Left forelimb (tissue), 1 donor: ENCODE data around the gene IRAK2.

ENCODE experiments used
- DNase-seq: peaks from one replicate; pipeline ENCODE4 v3.0.0-alpha.2; 2018; ENCODE audit warnings: low spot score

Gene IRAK2

DNA sequence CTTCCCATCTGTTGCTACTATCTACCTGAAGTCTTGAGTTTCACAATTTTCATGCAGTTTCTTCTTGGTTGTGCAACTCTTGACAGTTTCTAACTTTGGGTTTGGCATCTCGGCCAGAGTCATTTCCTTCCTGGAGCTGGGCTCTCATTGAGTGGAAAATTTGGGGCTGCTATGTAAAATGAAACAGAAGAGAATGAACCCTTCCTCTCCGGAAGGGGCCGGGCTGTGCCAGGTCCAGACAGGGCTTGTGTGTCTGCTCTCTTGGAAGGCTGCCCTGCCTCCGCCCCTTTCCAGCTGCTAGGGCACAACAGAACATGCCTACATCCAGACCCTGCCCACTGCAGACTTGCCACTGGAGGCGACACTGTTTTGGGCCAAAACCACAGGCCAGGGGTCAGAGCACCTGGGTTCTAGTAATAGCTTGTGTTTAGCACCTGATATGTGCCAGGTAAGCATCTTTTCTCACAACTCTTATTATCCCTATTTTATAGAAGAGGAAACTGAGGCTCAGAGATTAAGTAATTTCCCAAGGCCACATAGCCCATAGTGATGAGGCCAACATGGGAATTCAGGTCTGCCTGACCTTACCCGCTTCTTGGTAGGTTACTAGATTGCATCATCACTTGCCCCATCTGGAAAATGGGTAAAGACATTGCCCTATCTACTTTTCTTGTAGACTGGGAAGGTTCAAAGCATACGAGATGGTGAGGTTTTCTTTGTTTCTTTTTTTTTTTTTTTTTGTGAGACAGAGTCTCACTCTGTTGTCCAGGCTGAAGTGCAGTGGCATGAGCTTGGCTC is 25.0 kb downstream of the IRAK2 start:
- peak; percentile 78 for DNase-seq

DNA sequence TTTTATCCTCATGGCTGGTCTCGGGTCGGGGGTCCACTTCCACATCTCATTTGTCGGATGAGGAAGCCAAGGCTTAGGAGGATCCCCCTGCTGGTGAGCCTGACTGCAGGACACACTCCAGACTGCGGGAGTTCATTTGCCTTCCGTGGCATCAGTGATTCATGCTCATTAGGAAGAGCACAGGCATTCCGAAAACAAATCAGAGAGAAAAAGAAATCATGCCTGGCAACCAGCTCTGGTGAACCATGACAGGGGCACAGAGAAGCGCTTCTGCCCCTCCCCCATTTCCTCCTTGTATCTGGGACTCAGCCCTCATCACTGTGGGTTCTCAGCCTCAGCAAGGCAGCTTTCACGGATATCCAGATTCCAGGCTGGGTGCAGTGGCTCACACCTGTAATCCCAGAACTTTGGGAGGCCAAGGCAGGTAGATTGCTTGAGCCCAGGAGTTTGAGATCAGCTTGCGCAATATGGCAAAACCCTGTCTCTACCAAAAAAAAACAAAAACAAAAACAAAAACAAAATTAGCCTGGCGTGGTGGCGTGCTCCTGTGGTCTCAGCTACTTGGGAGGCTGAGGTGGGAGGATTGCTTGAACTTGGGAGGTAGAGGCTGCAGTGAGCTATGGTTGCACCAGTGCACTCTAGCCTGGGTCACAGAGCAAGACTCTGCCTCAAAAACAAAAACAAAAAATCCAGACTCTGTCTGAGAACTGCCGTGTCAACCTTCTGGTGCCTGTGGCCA is 28.4 kb downstream of the IRAK2 start:
- DNase-seq = no peak

DNA sequence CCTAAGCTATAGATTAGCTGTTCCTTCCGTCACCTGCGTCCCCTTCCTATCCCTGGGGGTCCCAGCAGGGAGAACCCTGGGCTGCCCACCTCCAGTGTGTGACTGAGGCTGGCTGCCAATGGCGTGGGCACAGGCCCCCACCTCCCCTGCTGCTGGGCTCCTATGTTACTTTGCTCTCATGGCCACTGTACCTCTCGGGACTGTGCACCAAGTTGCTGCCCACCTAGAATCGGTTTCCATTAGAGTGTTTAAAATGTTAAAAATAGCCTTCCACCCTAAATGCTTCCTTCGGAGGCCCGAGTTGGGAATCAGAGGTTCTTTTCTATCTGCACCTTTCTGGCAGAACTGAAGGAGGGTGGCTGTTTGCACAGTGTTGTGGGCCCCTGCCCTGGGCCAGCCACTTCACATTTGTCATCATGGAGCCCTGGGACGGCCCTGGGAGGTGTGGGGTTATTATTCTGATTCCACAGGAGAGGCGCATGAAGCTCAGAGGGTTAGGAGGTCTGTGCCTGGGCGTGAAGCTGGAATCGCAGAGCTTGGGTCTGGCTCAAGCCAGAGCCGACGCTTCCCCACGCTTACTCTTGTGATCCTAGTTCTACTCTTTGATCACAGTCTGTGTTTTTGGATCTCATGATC is 29.1 kb downstream of the IRAK2 start:
- no peak for DNase-seq

DNA sequence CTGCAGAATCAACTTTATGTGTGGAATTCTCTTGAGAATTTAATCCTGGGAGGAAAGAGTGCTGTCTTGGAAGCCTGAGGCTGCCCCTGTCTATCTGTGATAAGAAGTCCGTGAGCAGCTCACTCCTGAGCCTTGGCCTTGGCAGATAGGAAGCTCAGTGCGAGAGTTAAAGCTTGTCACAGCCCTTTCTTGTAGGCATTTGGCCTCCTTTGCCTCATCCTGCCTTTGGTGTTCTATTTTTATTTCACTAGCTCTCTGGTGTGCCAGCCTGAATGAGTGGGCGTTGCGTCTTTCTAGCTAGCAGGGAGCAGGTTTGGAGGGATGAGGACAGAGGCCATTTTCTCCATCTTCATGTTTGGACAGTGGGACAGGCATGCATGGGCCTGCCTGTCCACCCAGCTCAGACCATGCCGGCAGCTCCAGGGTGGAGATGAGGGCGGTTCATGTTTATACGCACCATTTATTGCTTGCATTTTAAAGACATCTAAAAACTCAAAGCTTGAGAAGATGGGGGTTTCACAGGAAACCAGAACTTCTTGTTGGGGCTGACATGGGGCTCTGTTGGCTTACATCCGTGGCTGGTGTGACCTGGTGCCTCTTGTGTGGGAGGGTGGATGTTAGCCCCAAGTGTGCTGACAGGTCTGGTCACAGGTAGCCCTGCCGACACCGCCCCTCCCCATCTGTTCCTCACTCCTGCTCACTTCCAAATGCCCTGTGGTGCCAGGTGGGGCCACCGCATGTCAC is 29.8 kb downstream of the IRAK2 start:
- no peak for DNase-seq

DNA sequence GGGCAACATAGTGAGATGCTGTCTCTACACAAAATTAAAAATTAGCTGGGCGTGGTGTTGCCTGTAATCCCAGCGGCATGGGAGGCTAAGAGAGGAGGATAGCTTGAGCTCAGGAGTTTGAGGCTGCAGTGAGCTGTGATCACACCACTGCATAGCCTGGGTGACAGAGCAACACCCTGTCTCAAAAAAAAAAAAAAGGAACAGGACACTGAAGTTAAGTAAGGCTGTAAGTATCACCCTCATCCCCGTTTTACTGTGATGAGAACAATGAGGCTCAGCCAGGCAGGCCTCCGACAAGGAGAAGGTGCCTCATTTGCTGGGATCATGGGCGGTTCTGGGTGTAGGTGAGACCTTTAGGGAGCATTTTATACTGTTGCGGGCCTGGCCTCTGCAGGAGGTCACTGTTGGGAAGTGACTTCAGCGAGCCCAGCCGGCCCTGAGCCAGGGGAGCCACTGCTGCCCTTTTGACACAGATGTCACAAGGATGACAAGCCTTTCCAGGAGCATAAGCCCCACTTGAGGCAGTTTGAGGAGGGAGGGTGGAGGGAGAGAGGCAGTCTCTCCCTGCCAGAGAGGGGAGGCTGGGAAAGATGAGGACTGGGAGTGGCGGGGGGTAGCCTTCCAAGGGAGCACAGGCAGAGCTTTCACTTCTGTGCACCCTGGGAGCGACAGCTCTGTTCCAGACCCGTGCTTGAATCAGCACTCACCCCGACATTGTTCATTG is 30.8 kb downstream of the IRAK2 start:
- no peak for DNase-seq

DNA sequence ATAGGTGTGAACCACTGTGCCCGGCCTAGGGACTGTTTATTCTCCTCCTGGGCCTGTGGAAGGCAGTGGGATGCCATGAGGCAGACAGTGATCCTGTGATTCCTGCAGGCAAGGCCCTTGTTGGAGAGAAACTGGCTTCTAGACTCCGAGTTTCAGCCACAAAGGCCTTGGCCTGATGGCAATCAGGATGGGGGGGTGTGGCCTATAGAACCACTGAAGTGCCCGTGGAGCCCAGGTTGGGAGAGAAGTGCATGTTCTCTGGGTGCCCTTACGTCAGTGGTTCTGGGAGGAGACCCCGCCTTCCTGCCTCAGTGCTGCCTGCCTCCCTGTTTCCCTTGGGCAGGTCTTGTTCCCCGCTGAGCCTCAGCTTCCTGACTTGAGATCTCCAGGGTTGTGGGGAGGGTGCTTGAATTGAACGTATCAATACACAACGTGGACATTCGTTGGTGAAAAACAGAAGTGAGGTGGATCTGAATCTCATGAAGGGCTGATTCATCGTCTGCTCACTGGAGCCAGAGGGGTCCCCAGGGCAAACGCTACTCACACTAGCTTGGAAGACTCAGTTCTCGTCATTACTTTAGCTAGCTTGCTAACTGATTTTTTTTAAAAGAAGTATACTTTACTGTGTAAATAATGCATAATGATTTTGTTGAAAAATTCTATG is 31.8 kb downstream of the IRAK2 start:
- no peak for DNase-seq

DNA sequence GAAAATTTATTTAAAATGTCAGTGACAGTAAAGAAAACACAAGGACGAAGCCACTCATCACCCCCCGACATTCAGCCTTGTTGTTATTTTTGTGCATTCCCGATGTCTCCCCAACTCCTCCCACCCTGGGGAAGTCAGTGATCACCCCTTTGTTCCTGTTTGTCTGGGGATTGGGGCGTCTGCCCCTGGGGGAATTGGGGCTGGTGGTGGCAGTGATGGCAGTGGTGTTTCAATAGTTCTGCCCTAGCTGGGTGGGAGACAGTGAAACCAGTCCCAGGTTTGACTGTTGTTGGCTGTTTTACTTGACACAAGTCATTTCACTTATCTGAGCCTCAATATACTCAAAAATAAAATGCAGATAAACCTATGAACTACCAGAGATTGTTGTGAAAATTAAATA is 33.5 kb downstream of the IRAK2 start:
- no peak for DNase-seq

DNA sequence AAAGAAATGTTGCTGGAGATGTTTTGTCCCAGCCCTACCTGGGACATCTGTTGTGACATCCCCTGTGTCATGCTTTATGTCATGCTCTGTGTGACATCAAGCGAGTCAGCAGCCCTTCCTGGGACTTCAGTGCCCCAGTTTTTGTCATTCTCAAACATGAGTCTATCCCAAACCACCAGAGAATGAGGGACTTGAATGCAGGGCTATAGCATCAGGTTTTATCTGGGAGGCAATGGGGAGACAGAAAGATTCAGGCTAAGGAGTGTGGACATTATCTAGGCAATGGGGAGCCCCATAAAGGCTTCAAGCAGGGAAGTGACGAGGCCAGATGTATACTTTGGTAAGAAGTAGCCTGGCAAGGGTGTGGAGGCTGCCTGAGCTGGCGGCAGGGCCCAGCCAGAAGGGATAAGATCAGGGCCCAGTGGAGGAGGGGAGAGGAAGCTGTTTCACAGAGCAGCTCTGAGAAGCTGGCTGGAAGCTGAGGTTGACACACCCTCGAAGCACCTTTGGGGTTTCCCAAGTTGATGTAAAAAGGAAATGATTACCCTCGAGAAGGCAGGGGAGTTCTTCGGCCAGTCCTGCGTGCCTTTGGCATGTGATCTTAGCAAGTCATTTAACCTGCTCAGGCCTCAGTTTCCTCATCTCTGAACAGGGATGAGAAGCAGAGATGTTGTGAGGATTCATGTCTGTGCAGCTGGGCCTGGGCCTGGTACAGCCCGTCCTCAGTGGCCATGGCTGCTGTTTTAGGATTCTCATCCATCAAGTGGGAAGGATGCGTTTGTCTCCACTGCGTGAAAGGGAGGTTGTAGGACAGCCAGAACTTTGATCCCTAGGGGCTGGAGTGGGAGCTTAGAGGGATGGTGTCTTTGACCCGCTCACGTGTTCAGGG is 34.3 kb downstream of the IRAK2 start:
- no peak for DNase-seq

DNA sequence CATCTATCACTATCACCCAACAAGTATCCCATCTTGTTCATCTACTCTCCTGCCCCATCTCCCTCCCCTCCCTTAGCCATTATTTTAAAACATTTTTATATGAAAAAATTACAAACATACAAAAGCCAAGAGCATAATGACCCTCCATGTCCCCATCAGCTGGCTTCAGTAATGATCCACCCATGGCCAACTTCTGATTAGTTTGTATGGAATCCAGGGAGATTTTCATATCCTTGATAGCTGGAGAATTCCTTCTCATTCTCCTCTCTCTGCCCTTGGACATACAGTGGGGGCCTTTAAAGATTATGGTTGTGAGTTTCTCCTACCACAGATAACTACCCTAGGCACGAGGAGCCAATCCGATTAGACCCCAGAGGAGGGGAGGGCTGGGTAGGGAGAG is 40.2 kb downstream of the IRAK2 start:
- DNase-seq = no peak

DNA sequence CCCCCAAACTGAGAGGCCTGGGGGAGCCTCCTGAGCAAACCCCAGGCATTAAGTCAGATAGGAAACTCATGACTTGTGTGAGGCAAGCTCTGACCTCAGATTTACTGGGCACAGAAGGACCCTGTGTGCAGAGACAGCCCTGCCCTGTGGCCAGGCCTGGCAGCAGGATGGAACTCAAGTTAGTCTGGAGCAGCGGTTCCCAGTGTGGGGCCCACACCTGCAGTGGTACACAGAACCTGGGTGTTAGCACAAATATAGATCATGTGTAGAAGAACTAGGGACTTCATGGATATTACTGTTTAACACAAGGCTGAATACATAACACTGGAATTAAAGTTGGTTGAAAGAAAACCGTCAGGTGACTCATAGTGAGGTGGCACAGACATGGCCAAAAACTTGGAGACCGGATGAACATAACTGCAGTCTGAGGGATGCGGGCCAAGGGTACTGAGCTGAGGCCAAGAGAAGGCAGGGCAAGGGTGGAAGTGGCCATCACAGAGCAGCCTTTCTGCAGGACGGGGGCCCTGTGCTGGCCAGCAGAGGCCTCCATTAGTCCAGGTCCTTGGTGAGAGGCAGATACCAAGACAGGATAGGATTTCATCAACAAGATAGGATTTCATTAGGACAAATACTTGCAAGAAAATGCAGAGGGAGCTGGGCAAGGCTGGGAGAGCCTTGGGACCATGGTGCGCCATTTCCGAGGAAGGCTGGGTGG is 40.9 kb downstream of the IRAK2 start:
- DNase-seq = no peak

DNA sequence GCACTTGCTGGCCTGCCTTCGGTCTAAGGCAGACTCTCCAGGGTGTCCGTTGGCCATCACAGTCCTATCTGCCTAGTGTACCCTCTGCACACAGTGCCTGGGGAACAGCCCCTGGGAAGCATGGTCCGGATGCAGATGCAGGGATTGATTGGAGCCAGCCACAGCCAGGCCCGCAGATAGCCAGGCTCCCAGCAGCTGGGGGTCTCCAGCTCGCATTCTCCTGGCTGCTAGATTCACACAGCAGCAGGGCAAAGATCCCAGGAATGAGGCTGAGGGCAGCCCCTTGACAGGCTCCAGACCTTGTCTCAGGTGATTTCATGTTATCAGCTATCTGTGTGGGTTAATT is 41.4 kb downstream of the IRAK2 start:
- no peak for DNase-seq

DNA sequence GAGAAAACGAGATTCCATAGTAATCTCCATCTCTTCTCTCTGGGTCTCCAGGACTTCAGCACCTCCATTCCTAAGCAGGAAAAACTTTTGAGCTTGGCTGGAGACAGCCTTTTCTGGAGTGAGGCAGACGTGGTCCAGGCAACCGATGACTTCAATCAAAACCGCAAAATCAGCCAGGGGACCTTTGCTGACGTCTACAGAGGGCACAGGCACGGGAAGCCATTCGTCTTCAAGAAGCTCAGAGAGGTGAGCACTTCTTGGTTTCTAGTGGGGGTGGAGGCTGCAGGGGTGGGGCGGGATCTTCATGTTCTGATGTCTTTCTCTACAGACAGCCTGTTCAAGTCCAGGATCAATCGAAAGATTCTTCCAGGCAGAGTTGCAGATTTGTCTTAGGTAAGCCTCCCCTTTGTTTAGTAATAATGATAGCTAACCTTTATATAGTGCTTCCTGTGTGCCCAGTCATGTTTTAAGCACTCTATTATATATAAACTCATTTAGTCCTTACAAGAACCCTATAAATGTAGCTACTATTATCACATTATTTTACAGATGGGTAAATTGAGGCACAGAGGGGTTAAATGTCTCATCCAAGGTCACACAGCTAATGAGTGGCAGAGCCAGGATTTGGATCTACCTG is 48.6 kb downstream of the IRAK2 start:
- DNase-seq = no peak

DNA sequence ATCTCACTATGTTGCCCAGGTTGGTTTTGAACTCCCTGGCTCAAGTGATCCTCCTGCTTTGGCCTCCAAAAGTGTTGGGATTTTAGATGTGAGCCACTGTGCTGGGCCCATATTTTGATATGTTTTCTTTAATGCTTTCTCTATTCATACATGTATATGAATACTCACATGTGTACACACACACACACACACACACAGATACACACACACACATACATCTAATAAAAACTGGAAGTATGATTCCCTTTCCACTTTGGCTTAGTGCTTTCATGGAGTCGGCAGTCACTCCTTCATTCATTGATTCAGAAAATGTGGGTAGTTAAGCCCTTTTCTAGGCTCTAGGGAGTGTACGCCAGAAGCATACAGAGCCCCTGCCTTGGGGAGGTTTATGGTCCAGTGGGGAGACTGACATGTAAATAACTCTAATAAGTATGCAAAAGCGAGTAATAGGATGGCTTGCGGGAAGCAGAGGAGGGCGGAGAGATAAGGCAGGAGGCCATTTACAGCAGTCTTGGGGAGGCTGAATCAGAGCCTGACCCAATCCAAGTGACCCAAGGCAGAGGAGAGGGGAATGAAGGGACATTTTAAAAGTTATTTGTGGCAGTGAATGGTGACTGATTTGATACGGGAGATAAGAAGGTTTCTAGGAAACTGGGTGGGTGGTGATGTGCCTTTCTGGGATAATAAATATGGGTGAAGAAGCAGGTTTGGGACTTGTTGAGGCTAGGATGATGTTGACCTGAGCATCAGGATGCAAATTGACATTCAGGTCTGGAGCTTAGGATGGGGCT is 51.1 kb downstream of the IRAK2 start:
- DNase-seq = no peak

DNA sequence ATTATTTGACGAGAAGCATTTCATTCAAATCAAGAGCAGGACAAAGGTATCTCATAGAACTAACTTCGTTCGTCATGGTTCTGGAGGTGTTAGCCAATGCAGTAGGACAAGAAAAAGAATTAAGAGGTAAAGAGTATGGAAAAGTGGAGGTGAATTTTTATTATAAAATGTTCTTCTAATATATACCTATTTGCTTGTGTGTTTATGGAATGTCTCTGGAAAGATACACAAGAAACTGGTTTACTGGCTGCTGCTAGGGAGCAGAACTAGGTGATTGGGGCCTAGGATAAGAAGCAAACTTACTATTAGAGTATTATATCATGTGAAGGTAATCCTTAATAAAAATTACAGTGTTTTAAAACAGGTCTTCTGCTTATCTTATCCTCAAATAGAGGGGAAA is 52.6 kb downstream of the IRAK2 start:
- no peak for DNase-seq

DNA sequence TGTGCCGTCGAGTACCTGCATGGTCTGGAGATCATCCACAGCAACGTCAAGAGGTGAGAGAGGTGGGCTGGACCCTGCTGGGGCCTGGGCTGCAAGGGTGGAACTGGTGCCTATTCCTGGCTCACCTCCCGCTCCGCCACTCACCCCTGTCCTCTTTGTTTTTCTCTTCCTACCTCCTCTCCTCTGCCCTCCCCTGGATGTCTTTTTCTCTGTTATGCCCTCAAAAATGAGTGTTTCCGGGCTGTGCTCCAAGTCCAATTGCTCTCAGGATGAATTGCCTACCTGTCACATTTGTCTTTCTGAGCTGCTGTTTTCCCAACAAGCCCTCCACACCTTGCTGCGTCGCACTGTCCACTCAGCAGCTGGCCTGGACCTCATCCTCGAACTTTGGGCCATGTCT is 55.0 kb downstream of the IRAK2 start:
- DNase-seq = no peak

DNA sequence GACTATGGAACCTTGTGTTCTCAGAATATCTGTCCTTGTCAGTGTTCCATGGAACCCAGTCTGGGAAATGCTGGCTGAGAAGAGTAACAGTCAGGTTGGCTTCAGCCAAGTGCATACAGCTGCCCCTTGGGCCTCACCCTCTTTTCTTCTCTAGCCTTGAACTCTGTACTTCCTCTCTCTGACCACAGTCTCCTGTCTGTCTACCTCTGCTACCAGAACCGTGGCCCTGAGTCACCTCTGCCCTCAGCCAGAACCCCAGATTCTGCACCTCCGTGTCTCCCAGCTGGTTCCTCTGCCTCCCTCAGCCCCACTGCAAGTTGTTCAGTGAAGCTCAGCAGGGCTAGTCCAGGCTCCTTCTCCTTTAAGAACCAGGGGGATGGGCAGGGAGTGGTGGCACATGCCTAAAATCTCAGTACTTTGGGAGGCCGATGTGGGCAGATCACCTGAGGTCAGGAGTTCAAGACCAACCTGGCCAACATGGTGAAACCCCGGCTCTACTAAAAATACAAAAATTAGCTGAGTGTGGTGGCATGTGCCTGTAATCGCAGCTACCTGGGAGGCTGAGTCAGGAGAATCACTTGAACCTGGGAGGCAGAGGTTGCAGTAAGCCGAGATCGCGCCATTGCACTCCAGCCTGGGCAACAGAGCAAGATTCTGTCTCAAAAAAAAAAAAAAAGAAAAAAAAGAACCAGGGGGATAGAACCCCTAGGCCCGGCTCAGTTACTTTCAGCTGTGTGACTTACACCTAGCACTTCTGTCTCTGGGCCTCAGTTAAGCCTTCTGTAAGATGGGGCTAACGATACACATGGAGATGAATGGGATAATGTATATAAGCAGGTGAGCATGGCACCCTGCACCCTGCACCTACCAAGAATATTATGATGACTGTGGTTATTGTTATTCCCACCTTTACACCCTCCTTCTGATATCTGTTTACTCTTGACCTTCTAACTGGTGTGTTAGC is 59.2 kb downstream of the IRAK2 start:
- DNase-seq = no peak
